Measurements from ENCODE around the gene CBFA2T3. TPM values are rescaled to one million over a fixed set of nuclear protein-coding genes. Genes with fewer than 3 reads are reported as not detected.

Gene CBFA2T3
- total RNA-seq, 1 experiment from 2014 or later: 0.64 TPM

DNA sequence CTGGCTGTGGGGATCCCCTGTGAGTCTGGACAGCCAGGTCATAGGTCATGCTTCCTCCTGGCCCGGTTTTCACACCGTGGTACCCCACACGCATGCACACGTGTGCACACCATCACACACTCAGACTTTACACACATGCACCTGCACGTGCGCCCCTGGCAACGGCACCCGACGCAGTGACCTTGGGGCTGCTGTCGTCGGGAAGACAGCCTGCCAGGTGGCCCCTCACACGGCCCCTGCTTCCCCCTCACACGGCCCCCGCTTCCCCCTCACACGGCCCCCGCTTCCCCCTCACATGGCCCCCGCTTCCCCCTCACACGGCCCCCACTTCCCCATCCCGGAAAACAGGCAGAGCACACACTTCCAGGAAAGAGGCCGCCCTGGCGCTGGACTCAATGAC, 45.1 kb downstream of the CBFA2T3 start:
- DNase-seq (ENCODE audit: low spot score): no peak
- in situ Hi-C loops (cut with HindIII; ENCODE audit: low sequenced_read_pairs): no loop called here

- no peak for DNase-seq (ENCODE audit: low spot score)
- in situ Hi-C loops (cut with HindIII; ENCODE audit: low sequenced_read_pairs): no loop called here
Observed at GRCh38 chr16:88931373-88931900, 45.6 kb downstream of the CBFA2T3 start.

- in situ Hi-C loops (cut with HindIII; ENCODE audit: low sequenced_read_pairs): no loop called here
- no peak for DNase-seq (ENCODE audit: low spot score)
Observed at GRCh38 chr16:88930716-88931115, 46.3 kb downstream of the CBFA2T3 start.

- no peak for DNase-seq (ENCODE audit: low spot score)
- in situ Hi-C loops (cut with HindIII; ENCODE audit: low sequenced_read_pairs): no loop called here
Observed at GRCh38 chr16:88929091-88929445, 47.9 kb downstream of the CBFA2T3 start.

GRCh38 chr16:88928405-88929090, 48.5 kb downstream of the CBFA2T3 start:
- in situ Hi-C loops (cut with HindIII; ENCODE audit: low sequenced_read_pairs): no loop called here
- no peak for DNase-seq (ENCODE audit: low spot score)

DNA sequence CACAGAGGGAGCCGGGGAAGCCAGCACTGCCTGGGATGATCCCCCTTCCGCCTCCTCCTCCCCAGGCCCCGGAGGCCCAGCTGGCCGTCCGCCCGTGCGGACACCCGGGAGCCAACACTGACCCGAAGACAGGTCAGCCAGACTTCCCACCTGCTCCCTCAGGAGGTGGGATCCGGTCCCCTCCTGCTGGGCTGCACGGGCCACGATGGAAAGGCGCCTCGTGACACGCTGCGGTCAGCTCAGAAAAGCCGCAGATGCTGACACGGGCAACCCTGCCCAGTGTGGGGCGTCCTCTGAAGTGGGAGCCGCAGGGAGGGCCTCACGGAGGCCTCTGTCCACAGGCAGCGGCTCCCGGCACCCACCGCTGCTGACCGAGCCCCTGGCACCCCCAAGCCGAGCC, 49.3 kb downstream of the CBFA2T3 start:
- in situ Hi-C loops (cut with HindIII; ENCODE audit: low sequenced_read_pairs): no loop called here
- no peak for DNase-seq (ENCODE audit: low spot score)

DNA sequence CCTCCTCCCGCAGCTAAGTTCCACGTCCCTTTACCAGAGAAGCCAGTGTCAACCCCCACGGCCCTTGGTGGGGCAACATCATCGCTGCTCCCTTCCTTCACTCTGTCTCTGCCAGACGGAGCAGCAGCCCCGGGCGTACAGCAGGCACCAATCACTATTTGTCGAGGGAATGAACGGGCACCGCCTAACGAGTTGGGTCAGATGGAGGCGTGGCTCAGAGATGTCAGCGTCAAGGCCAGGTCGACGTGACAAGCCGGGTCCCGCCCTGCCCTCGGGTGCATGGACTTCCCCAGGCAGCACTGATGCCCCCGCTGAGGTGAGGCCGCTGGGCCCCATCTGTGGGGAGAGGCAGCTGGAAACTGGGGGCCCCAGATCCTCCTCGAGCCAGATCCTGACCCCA, 50.0 kb downstream of the CBFA2T3 start:
- in situ Hi-C loops (cut with HindIII; ENCODE audit: low sequenced_read_pairs): no loop called here

DNA sequence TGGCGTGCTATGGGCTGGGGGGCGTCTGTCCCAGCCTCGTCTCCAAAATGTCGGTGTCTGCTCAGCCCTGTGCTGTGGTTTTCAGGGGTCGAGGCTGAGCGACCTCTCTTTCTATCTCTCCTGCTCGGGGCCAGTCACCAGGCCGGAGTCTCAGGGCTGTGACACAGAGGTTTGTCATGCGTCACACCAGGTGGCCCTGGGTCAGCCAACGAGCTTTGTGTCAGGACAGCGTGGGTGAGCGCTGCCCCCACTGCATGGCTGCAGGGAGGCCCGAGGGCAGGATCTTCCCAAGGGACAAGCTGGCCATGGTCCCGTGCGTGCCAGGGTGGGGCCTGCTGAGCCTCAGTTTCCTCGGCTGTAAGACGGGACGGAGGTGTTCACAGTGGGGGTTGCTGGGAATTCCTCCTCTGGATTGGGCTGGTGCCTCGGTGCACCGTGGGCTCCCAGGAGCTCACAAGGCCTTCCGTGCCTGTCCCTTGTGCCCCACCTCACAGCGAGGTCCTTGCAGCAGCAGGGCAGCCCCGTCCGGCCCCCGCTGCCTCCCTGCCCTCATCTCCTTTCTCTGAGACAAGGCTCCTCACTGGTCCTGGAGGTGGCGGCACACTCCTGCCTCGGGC, 50.5 kb downstream of the CBFA2T3 start:
- no peak for DNase-seq (ENCODE audit: low spot score)
- in situ Hi-C loops (cut with HindIII; ENCODE audit: low sequenced_read_pairs): no loop called here

More for the DNA sequence above, 50.0 kb downstream of the CBFA2T3 start:
- no peak for DNase-seq (ENCODE audit: low spot score)

- no peak for DNase-seq (ENCODE audit: low spot score)
- in situ Hi-C loops (cut with HindIII; ENCODE audit: low sequenced_read_pairs): no loop called here
Observed at GRCh38 chr16:88925540-88925887, 51.5 kb downstream of the CBFA2T3 start.

- in situ Hi-C loops (cut with HindIII; ENCODE audit: low sequenced_read_pairs): no loop called here
- DNase-seq (ENCODE audit: low spot score): peak; percentile 82
Observed at GRCh38 chr16:88924834-88925539, 52.0 kb downstream of the CBFA2T3 start.

DNA sequence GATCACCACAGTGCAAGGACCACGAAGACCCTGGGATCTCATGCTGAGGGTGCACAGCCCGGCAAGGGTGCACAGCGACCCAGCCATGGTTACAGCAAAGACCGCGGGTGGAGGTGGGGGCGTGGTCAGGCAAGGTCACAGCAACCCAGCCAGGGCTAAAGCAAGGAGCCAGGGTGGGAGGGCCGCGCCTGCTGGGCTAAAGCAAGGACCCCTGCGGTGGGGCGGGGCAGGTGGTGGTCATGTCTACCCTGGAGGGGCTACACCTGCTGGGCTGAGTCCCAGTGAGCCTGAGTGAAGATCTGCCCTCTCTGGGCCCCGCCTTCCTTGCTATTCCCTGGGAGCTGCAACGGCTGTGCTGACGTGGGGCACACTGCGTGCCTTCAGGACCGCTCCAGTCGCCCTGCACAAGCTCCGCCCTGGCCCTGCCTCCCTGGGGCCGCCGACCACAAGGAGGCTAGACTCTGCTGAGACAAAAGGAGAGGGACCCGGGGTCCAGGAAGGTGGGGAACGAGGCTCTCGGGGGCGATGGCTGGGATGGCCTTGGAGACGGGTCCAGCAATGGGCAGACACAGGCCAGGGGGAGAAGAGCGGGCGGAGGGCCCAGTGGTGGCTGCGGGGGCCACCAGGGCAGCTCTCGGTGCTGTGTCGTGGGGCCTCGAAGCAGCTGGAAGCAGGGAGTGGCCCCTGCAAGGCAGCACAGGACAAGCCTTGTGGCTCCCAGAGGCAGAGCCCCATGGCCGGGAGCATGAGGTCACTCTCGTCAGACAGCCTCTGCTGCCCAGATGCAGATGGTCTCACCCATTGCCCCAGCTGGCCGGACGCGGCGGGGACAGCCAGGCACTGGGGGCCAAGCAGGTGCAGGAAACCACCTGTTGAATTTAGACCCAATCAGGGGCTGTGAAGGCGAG, 52.8 kb downstream of the CBFA2T3 start:
- no peak for DNase-seq (ENCODE audit: low spot score)

GRCh38 chr16:88923450-88923849, 53.6 kb downstream of the CBFA2T3 start:
- in situ Hi-C loops (cut with HindIII; ENCODE audit: low sequenced_read_pairs): no loop called here
- peak; percentile 53 for DNase-seq (ENCODE audit: low spot score)

More for the DNA sequence above, 52.8 kb downstream of the CBFA2T3 start:
- in situ Hi-C loops (cut with HindIII; ENCODE audit: low sequenced_read_pairs): no loop called here

DNA sequence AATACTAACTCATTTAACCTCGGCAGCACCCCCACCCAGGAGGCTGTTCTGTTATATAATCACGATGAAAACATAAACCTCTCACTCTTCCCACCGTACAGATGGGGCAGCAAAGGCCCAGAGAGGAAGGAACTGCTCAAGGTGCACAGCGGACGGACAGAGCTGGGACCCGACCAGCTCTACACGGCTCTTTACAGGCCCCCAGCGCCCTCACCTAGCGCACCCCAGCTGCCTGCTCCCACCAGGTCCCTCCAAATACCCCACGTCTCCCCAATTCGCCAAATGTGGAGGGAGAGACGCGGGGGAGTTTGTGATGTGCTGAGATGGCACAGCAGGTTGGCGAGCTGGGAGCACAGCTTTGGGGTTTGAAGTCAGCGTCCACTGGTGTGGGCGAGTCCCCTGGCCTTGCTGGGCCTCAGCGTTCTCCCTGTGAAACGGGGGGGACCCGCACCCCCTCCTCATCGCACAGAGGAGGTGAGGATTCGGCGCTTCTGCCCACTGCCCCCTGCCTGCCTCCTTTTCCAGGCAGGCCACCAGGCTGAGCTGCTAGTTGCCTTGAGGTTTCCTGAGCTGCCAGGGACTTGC, 54.1 kb downstream of the CBFA2T3 start:
- no peak for DNase-seq (ENCODE audit: low spot score)
- in situ Hi-C loops (cut with HindIII; ENCODE audit: low sequenced_read_pairs): no loop called here

DNA sequence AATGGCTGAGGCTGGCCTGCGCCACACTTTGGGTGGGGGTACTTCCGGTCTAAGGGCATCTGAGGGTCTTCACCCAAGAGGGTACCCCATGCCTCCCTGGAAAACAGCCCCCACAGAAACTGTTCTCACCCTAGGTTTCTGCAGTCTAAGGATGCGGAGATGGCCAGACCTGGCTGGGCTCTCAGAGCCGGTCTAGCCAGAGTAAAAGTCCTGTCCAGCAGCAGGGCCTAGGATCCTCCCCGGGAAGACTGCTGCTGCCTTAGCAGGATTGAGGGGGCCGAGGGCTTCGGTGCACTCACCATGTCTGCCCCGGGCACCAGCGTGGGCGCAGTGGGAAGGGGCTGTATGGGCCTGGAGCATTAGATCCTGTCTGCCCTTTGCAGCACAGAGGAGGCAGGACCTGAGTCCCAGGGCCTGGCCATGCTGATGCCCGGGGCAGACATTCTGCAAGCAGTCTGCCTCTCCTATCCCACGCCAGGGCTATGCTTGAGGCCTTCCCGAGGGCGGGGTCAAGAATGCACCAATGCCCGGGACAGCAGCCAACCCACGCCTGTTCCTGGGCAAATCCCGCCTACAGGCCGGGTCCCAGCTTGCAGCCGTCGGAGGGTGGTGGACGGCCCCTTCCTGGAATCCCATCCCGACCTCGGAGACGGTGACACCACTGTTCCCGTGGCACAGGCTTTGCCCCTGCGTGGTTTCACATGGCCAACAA, 54.7 kb downstream of the CBFA2T3 start:
- in situ Hi-C loops (cut with HindIII; ENCODE audit: low sequenced_read_pairs): no loop called here
- DNase-seq (ENCODE audit: low spot score): peak; percentile 78

DNA sequence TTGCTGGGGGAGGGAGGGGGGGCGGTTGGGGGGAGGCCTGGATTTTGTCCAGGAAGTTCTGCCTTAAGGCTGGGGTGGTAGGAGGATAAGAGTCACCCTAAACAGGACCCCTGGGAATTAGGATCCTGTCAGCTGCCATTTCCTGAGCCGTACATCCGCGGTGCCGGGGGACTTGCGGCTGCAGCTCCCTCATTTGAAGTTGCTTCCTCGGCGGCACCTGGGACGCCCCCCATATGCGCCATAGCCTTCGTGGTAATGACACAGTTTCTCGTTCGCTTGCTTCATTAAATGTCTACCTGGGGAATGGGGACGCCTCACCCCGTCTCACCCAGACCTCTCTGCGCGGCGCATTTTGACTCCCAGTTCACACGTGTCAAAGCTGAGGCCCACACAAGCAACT, 55.4 kb downstream of the CBFA2T3 start:
- in situ Hi-C loops (cut with HindIII; ENCODE audit: low sequenced_read_pairs): no loop called here
- no peak for DNase-seq (ENCODE audit: low spot score)

DNA sequence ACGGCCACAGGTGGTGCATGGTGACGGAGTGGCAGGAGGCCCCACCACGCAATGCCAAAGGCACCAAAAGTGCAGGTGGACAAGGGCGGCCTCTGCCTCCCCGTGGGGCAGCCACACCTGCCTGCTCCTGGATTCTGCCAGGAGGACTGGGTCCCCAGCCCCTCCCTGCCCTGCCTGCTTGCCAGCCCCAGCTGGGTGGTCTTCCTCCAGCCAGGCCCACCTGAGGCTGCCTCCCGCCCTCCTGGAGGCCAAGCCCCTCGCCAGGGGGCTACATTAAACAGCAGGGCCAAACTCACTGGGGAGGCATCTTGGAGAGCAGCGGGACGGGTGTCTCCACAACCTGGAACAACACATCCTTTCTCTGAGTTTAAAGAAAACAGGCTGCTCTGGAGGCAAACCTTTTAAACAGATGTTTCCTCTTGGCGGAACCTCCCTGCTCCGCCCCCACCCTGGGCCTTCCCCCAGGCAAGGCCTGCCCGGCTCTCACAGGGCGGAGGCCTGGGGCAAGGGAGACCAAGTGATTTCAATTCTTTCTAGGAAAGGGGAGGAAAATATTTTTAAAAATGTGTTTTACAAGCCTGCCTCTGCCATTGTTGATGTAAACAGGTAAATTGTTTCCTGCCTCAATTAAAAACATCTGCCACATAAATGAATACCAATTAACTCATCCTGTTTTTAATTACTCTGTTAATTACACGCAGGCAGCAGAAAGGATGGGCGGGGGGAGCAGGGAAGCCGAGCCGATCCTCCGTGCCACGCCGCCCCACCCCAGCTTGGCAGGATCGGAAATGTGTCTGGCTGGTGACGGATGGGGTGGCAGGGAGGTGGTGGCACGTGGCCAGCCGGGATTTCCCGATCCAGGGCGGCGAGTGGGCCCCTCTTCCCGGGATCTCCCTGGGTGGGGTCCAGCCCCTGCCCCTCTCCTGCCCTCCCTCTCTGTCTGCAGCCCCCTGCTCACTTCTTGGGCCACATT, 56.1 kb downstream of the CBFA2T3 start:
- in situ Hi-C loops (cut with HindIII; ENCODE audit: low sequenced_read_pairs): no loop called here
- DNase-seq (ENCODE audit: low spot score): no peak

GRCh38 chr16:88919936-88920335, 57.1 kb downstream of the CBFA2T3 start:
- in situ Hi-C loops (cut with HindIII; ENCODE audit: low sequenced_read_pairs): no loop called here
- no peak for DNase-seq (ENCODE audit: low spot score)

Data from G401 (cell line).